Activated CD4-positive, CD25-positive, alpha-beta regulatory T cell treated with anti-CD3 and anti-CD28 coated beads, Interleukin-2, amount 50 U/mL, for 16 hours (primary cell): ENCODE data around the gene BARX2.

Experiments used
- DNase-seq: peaks from one replicate; pipeline ENCODE4 v3.0.0-alpha.2; 2020; ENCODE audit warnings: low read depth, low spot score

BARX2 gene

GRCh38 chr11:129436573-129436972 is 60.9 kb downstream of the BARX2 start:
- no peak for DNase-seq

DNA sequence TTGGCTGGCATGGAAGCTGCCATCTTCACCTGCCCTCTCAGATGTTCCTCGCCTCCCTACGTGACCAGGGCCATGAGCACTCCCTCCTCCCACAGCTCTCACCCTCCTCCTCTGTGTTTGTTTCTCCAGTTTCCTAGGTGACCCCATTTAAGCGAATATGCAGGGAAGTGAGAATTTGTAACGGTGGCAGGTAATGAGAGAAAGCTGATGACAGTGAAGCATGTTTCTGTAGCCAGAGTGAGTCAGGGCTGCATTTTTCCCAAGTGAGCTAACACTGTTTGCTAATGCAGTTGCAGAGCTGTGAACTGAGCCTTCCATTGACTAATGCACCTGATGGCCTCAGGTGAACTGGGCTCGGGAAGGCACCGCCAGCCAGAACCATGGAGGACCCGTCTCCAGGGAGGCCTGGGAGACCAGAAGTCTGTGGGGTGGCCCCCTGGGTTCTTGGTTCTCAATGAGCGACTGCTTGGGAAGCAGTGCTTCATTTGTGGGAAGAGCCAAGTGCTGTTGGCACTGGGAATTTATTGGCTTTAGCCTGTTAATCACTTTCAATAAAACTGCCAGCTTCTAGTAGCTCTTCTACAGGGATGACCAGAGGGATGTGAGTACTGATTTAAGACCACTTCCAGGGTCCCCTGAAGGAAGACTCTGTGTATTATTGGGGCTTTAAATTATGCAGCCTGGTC is 64.5 kb downstream of the BARX2 start:
- no peak for DNase-seq

- DNase-seq: no peak
Observed at GRCh38 chr11:129442171-129442570, 66.5 kb downstream of the BARX2 start.

GRCh38 chr11:129443276-129443675 is 67.6 kb downstream of the BARX2 start:
- DNase-seq: no peak

DNA sequence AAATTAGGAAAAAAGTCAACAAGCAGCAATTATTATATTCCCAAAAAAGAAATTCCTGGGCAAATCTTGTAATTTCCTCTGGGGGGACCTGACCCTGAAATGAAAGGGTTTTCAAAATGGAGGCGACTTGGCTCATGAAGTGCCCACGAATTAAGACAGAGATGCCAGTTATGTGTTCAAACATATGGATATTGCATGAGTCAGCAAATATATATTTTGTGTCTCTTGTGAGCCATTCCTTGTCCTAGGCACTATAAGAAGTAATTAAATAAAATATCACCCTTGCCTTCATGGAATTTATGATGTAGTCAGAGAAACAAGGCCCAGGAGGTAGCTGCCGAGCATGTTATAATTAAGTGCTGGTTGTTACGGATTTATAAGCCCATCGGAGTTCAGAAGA is 68.6 kb downstream of the BARX2 start:
- DNase-seq: no peak

GRCh38 chr11:129445226-129445625 is 69.6 kb downstream of the BARX2 start:
- no peak for DNase-seq

GRCh38 chr11:129446572-129446971 is 70.9 kb downstream of the BARX2 start:
- no peak for DNase-seq

- DNase-seq: no peak
Observed at GRCh38 chr11:129447654-129448239, 72.1 kb downstream of the BARX2 start.

DNA sequence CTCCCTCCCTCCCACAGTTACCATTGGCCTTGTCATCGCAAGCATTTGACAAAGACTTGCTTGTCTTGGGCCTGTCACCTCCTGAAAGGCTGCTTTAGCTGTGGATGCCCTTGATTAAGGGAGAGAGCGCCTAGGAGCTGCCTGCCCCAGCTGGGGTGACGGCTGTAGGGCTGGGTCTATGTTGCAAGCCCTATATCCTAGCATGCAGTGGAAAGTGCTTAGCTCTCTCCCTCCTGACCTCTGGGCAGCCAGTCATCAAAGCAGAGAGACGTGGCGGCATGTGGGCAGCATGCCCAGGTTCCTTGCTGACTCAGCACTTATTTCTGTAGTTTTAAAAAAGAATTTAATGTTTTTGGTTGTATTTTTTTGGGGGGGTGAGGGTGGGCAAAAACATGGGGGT is 75.9 kb downstream of the BARX2 start:
- no peak for DNase-seq

- no peak for DNase-seq
Observed at GRCh38 chr11:129453293-129453721, 77.7 kb downstream of the BARX2 start.

DNA sequence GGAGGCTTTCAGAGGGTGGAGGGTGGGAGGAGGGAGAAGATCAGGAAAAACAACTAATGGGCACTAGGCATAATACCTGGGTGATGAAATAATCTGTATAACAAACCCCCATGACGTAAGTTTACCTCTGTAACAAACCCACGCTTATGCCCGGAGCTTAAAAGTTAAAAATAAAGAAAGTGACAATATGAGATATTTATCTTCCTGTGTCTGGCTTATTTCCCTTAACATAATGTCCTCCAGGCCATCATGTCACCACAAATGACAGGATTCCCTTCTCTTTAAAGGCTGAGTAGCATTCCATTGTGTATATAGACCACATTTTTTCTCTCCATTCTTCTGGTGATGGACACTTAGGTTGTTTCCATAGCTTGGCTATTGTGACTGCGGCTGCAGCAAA is 79.5 kb downstream of the BARX2 start:
- DNase-seq: no peak

DNA sequence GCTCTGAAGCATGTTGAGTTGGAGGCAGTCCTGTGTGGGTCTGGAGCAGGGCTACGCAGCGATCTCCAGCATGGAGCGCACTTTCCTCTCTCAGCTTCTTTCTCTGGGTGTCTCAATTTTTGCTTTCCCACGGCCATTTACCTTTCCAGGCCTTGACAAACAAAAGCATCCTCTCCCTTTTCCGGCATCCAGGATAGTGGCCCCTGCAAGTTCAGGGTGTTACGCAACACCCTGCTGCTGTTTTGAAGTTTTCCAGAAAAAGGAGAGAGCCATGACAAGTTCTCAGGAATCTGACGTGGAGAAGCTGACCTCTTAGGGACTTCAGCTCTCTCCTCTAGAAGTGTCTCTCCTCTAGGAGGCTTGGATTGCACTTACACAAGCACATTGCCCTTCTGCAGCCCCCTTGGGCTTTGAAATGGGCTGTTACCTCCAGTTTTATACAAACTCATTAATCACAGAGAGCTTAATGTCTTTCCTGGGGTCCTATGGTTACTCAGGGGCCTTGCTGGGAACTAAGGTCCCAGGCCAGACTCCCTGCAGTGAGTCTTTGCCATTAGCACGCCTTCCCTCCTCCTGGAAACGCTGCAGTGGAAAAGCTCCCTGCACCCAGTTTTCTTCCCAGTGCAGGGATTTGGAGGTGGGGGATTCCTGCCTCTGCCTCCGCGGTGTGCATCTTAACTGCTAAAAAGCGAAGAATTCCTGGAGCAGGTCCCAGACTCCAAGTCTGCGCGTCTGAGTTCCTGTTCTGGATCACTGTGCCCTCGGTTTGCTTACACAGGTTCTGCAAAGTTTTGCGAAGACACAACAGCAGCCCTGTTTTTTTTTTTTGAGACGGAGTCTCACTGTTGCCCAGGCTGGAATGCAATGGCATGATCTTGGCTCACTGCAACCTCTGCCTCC is 80.4 kb downstream of the BARX2 start:
- no peak for DNase-seq

- DNase-seq: no peak
Observed at GRCh38 chr11:129457321-129457720, 81.7 kb downstream of the BARX2 start.

DNA sequence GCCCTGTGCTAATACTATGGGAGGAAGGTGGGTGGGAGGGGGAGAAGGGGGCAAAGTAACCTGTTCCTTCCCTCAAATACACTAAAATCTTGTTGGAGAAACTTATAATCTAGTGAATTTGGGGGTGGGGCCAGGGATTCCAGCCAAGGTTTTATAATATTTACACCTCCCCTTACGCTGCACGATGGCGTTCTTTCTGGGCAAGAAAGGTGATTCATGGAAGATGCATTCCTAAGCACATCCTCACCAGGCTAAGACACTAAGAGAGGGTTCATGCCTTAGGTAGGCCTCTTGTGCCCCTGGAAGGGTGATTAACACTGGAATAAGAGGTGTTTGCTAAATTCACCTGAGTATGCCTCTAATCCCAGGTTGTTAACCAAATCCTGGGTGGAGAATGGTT is 82.6 kb downstream of the BARX2 start:
- no peak for DNase-seq

GRCh38 chr11:129458756-129459535 is 83.3 kb downstream of the BARX2 start:
- no peak for DNase-seq

- no peak for DNase-seq
Observed at GRCh38 chr11:129460714-129461113, 85.1 kb downstream of the BARX2 start.

DNA sequence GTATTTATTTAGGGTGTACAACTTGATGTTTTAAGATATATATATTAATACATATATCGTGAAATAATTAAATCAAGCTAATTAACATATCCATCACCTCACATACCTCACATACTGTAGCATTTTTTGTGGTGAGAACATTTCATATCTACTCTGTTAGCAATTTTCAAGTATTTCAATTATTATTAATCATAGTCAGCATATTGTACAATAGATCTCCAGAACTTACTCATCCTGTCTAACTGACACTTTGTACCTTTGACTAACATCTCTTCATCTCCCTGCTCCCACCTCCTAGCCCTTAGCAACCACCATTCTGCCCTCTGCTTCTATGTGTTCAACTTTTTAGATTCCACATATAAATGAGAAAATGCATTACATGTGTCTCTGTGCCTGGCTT is 108.4 kb downstream of the BARX2 start:
- no peak for DNase-seq

- DNase-seq: no peak
Observed at GRCh38 chr11:129489249-129489648, 113.6 kb downstream of the BARX2 start.

DNA sequence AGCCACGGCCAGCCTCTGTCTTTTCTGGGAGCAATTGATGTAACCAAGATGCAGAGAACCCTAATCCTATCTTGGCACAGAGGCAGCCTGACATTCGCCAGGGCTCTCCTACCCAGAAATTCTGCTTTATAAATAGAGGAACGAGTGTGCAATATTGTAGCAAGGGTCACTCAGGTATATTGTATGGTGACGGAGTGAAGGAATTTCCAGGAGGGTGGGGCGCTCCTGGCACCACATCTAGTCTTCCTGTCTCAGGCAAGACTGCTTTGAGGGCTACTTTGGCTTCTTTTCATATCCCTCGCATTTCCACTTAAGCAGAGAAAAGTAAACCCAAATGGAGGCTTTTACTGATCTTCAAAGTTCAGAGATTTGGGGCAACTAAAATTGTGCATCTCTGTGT is 114.4 kb downstream of the BARX2 start:
- no peak for DNase-seq

GRCh38 chr11:129493746-129494145 is 118.1 kb downstream of the BARX2 start:
- DNase-seq: no peak
